ENCODE results near the gene RASSF4.
A peak's percentile ranks its signal among the peaks of the same experiment; 100 is the strongest.

Gene RASSF4

DNA sequence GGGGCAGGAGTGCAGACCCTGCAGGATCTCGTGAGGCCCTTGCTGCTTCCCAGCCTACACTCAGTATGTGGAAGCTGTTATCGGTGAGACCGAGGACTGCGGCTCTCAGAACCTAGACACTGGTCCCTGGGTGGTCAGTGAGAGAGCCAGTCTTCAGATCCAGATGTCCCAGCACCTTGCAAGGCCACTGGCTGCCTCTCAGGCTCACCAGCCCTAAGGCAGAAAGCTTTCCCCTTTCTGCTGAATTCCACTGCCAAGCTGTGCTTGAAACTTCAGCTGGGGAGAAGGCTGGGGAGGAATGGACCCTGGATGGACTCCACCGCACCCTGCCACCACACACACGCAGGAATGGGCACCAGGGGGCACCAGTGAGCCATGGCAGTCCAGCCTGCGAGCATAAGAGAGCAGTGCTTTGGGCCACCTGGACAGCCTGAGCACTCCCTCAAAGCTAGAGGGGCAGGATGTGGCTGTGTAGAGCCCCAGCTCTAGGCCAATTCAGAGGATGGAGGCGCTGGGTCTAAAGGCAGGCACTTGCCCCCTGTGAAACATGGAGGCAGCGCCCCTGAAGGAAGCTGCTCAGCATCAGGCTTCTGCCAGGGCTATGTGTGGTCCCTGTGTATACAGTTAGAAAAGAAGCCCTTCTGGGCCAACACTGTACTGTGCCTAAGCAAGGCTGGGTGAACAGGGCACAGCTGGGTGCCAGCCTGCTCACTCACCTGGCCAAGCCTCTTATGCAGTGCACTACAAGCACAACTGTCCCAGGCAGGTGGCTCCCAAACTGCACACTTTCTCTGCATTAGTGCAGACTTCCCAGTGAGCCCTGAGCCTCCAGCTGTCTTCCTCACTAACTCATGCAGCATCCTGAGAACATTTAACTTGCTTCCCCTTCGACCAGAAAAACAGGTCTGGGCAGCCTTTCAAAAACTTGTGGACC is 26.8 kb upstream of the RASSF4 start:
- H3K36me3 Mint-ChIP-seq = no peaks in the 10 kb centered on the region
- H3K27ac Mint-ChIP-seq = no peak overlapping the region
- no peak overlapping the region for H3K4me3 Mint-ChIP-seq
- H3K9me3 Mint-ChIP-seq = no peaks in the 10 kb centered on the region
- CTCF ChIA-PET = interaction anchor here (0.6 to 4.1 kb wide), 36 partner anchors 9 to 397 kb away, joined by 3 to 32 read pairs (median 5); partner anchors contain the start of genes DEPP1, TMEM72 and ZNF22
- peaks cover 11% of the 10 kb centered on the region for H3K4me1 Mint-ChIP-seq
- peaks cover 21% of the 10 kb centered on the region for H3K27me3 Mint-ChIP-seq
- DNase-seq = peak; percentile 89

- Mint-ChIP-seq H3K4me3 (no peak overlapping the region), H3K27ac (no peak overlapping the region), H3K9me3 (no peaks in the 10 kb centered on the region), H3K36me3 (no peaks in the 10 kb centered on the region), H3K27me3 (peaks cover 21% of the 10 kb centered on the region), H3K4me1 (peaks cover 11% of the 10 kb centered on the region)
- CTCF ChIA-PET = interaction anchor here (0.6 to 4.1 kb wide), 37 partner anchors 8 to 396 kb away, joined by 3 to 32 read pairs (median 5); partner anchors contain the start of genes DEPP1, TMEM72 and ZNF22
- DNase-seq = no peak
Measured at GRCh38 chr10:44933451-44934321, 25.9 kb upstream of the RASSF4 start.

- H3K27me3 Mint-ChIP-seq = peaks cover 17% of the 10 kb centered on the region
- H3K36me3 Mint-ChIP-seq = no peaks in the 10 kb centered on the region
- no peaks in the 10 kb centered on the region for H3K9me3 Mint-ChIP-seq
- H3K4me1 Mint-ChIP-seq = peaks cover 11% of the 10 kb centered on the region
- no peak for DNase-seq
- no peak overlapping the region for H3K27ac Mint-ChIP-seq
- no peak overlapping the region for H3K4me3 Mint-ChIP-seq
- CTCF ChIA-PET = interaction anchor here (1.0 to 4.1 kb wide), 6 partner anchors 21 to 60 kb away, joined by 3 to 32 read pairs (median 7); no protein-coding TSS in a partner anchor
Measured at GRCh38 chr10:44934416-44935200, 25.0 kb upstream of the RASSF4 start.

GRCh38 chr10:44935201-44935965 is 24.2 kb upstream of the RASSF4 start:
- Mint-ChIP-seq H3K9me3 (no peaks in the 10 kb centered on the region), H3K27ac (no peak overlapping the region), H3K27me3 (peaks cover 11% of the 10 kb centered on the region), H3K36me3 (no peaks in the 10 kb centered on the region), H3K4me3 (no peak overlapping the region), H3K4me1 (peaks cover 11% of the 10 kb centered on the region)
- CTCF ChIA-PET = interaction anchor here (1.5 to 3.1 kb wide), 2 partner anchors 38 to 59 kb away, joined by 3 to 32 read pairs; no protein-coding TSS in a partner anchor
- no peak for DNase-seq

- H3K4me1 Mint-ChIP-seq = peaks cover 11% of the 10 kb centered on the region
- peaks cover 11% of the 10 kb centered on the region for H3K27me3 Mint-ChIP-seq
- H3K9me3 Mint-ChIP-seq = no peaks in the 10 kb centered on the region
- no peak overlapping the region for H3K27ac Mint-ChIP-seq
- CTCF ChIA-PET = no interaction called here
- H3K36me3 Mint-ChIP-seq = no peaks in the 10 kb centered on the region
- no peak overlapping the region for H3K4me3 Mint-ChIP-seq
- no peak for DNase-seq
Measured at GRCh38 chr10:44935966-44936295, 23.7 kb upstream of the RASSF4 start.

- no peak for DNase-seq
- Mint-ChIP-seq H3K9me3 (no peaks in the 10 kb centered on the region), H3K27me3 (peaks cover 7% of the 10 kb centered on the region), H3K4me1 (peaks cover 11% of the 10 kb centered on the region), H3K4me3 (no peak overlapping the region), H3K27ac (no peak overlapping the region), H3K36me3 (no peaks in the 10 kb centered on the region)
- CTCF ChIA-PET = interaction anchor here (0.9 kb wide), 1 partner anchor 9 kb away, joined by 3 read pairs; no protein-coding TSS in a partner anchor
Measured at GRCh38 chr10:44936314-44936975, 23.2 kb upstream of the RASSF4 start.

DNA sequence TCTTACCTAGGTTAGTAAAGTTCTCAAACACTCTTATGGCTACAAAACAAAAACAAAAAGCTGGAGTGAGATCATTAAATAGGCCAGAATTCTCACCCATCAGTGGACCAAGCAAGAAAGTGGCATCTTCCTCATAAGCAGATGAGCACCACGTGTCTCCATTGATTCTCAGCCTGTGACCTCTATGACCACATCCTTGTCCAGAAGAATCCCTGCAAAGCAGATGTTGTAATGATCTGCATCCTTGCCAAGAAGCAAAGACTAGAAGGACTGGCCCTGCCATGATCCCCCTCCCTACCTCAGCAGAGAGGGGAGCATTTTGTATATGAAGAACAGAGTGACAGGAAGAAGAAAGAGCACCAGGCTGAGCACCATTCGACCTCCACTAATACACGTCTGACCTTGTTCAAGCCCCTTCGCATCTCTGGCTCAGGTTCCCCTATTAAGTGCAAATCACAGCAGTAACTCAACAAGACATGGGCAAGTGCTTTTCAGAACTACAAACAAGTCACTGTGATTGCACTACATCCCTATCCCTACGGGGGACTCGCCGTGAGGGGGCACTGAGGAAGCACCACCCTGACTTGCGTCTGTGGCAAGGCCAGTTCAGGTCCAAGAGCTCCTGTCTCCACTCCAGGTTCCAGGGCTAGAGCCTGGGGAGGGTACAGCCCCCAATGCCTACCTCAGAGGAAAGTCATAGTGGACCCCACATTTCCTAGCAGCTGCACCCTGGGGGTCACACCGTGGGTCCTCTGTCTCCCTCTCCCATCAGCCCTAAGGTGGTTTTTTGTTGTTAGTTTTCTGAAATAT is 22.2 kb upstream of the RASSF4 start:
- no peak for DNase-seq
- H3K4me1 Mint-ChIP-seq = peaks cover 11% of the 10 kb centered on the region
- H3K36me3 Mint-ChIP-seq = no peaks in the 10 kb centered on the region
- peaks cover 7% of the 10 kb centered on the region for H3K27me3 Mint-ChIP-seq
- CTCF ChIA-PET = interaction anchor here (0.9 kb wide), 1 partner anchor 10 kb away, joined by 3 read pairs; no protein-coding TSS in a partner anchor
- no peaks in the 10 kb centered on the region for H3K9me3 Mint-ChIP-seq
- no peak overlapping the region for H3K27ac Mint-ChIP-seq
- H3K4me3 Mint-ChIP-seq = no peak overlapping the region

DNA sequence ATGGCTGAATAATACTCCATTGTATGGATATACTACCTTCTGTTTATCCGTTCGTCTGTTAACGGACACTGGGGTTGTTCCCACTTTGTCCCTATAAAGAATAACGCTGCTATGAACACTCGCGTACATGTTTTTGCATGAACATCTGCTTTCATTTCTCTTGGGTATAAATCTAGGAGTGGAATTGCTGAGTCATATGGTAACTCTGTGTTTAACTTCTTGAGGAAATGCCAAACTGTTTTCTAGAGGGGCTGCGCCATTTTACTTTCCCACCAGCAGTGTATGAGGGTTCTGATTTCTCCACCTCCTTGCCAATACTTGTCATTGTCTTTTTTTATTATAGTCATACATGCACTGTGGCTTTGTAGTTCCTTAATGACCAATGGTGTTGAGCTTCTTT is 20.6 kb upstream of the RASSF4 start:
- H3K4me1 Mint-ChIP-seq = peaks cover 11% of the 10 kb centered on the region
- CTCF ChIA-PET = no interaction called here
- H3K4me3 Mint-ChIP-seq = no peak overlapping the region
- DNase-seq = no peak
- no peaks in the 10 kb centered on the region for H3K36me3 Mint-ChIP-seq
- no peaks in the 10 kb centered on the region for H3K9me3 Mint-ChIP-seq
- H3K27ac Mint-ChIP-seq = no peak overlapping the region
- peaks cover 7% of the 10 kb centered on the region for H3K27me3 Mint-ChIP-seq

DNA sequence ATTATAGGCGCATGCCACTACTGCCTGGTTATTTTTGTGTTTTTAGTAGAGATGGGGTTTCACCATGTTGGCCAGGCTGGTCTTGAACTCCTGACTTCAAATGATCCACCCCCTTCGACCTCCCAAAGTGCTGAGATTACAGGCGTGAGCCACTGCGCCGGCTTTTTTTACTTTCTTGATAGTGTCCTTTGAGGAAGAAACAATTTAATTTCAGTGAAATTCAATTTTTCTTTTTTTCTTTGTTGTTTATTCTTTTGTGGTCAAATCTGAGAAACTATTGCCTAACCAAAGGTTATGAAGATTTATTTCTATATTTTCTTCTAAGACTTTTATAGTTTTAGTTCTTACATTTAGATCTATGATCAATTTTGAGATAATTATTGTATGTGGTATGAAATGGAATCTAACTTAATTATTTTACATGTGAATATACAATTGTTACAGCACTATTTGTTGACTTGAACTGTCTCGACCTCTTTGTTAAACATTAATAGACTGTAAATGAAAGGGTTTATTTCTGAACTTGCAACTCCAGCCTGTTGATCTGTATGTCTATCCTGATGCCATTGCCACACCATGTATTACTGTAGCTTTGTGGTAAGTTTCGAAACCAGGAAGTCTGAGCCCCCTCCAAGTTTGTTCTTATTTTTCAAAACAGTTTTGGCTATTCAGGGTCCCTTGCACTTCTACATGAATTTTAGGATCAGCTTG is 19.8 kb upstream of the RASSF4 start:
- Mint-ChIP-seq H3K4me3 (no peak overlapping the region), H3K4me1 (peaks cover 11% of the 10 kb centered on the region), H3K9me3 (peaks cover 8% of the 10 kb centered on the region), H3K36me3 (peaks cover 1% of the 10 kb centered on the region), H3K27me3 (peaks cover 8% of the 10 kb centered on the region), H3K27ac (no peak overlapping the region)
- CTCF ChIA-PET = interaction anchor here (0.6 to 1.0 kb wide), 2 partner anchors 13 to 27 kb away, joined by 3 read pairs; no protein-coding TSS in a partner anchor
- DNase-seq = no peak

DNA sequence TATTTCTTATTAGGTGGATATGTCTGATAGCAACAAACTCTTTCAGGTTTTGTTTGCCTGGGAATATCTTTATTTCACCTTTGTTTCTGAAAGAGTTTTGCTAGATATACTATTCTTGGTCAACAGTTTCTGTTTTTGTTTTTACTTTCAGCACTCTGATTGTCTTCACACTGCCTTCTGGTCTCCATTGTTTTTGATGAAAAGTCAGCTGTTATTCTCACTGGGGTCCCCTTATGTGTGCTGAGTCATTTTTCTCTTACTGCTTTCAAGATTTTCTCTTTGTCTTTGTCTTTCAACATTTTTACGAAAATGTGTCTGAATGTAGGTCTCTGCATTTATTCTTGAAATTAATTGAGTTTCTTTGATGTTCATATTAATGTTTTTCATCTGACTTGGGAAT is 15.2 kb upstream of the RASSF4 start:
- CTCF ChIA-PET = interaction anchor here (2.0 kb wide), 1 partner anchor 12 kb away, joined by 6 read pairs; no protein-coding TSS in a partner anchor
- no peak overlapping the region for H3K4me3 Mint-ChIP-seq
- H3K9me3 Mint-ChIP-seq = peaks cover 12% of the 10 kb centered on the region
- H3K4me1 Mint-ChIP-seq = no peaks in the 10 kb centered on the region
- H3K36me3 Mint-ChIP-seq = peaks cover 1% of the 10 kb centered on the region
- peaks cover 20% of the 10 kb centered on the region for H3K27me3 Mint-ChIP-seq
- H3K27ac Mint-ChIP-seq = no peak overlapping the region
- no peak for DNase-seq

- CTCF ChIA-PET = interaction anchor here (0.8 to 2.0 kb wide), 2 partner anchors 14 to 15 kb away, joined by 4 to 6 read pairs; no protein-coding TSS in a partner anchor
- H3K9me3 Mint-ChIP-seq = peaks cover 12% of the 10 kb centered on the region
- no peak overlapping the region for H3K27ac Mint-ChIP-seq
- no peak for DNase-seq
- no peaks in the 10 kb centered on the region for H3K4me1 Mint-ChIP-seq
- no peak overlapping the region for H3K4me3 Mint-ChIP-seq
- peaks cover 20% of the 10 kb centered on the region for H3K27me3 Mint-ChIP-seq
- H3K36me3 Mint-ChIP-seq = peaks cover 1% of the 10 kb centered on the region
Measured at GRCh38 chr10:44946205-44946604, 13.4 kb upstream of the RASSF4 start.

Data from activated naive CD4-positive, alpha-beta T cell treated with anti-CD3 and anti-CD28 coated beads, Interleukin-2, amount 10 ng/mL, durations not matched to agents 7 days and 5 days (primary cell).